ENCODE measurements around the gene ANO10. TPM values are rescaled to one million over a fixed set of nuclear protein-coding genes. Genes with fewer than 3 reads are reported as not detected.

The ANO10 gene
- total and polyA plus RNA-seq, 10 donors, result 2.6 to 21.7 (median 16.6) TPM

DNA sequence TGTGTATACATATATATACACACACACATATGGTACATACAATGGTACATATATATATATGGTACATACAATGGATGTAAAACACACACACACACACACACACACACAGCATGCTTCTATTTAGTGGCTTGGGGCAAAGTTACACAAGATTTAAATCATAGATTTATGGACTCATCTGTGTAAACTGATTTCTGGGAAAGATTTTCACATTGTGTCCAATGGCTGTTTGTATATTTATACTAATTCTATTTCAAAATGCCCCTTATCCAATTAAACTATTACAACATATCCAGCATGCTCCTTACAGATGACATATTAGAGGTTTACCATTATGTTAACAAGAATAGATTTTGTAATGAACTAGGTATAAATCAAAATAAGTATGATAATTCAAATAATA is 94.9 kb downstream of the ANO10 start:
- DNase-seq, result no peak
- H3K36me3 ChIP-seq, result peaks cover 0 to 4% (median 0%) of the 10 kb centered on the region in 6 donors
- no peak overlapping the region for H3K4me3 ChIP-seq
- H3K27ac ChIP-seq, result no peak overlapping the region
- peaks cover 0 to 15% (median 5%) of the 10 kb centered on the region in 8 donors for H3K9me3 ChIP-seq
- intact Hi-C loops (cut with DNase I; ENCODE audit: low total_unique reads), result no loop called here
- H3K4me1 ChIP-seq, result no peaks in the 10 kb centered on the region
- H3K27me3 ChIP-seq (replicated peaks in 1 of 7), result no peaks in the 10 kb centered on the region
- TF ChIP-seq, protein P1, sequence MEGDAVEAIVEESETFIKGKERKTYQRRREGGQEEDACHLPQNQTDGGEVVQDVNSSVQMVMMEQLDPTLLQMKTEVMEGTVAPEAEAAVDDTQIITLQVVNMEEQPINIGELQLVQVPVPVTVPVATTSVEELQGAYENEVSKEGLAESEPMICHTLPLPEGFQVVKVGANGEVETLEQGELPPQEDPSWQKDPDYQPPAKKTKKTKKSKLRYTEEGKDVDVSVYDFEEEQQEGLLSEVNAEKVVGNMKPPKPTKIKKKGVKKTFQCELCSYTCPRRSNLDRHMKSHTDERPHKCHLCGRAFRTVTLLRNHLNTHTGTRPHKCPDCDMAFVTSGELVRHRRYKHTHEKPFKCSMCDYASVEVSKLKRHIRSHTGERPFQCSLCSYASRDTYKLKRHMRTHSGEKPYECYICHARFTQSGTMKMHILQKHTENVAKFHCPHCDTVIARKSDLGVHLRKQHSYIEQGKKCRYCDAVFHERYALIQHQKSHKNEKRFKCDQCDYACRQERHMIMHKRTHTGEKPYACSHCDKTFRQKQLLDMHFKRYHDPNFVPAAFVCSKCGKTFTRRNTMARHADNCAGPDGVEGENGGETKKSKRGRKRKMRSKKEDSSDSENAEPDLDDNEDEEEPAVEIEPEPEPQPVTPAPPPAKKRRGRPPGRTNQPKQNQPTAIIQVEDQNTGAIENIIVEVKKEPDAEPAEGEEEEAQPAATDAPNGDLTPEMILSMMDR (IDR thresholded peaks at IDR 0.05 in 8 of 11, conservative IDR thresholded peaks at IDR 0.05 in 3 of 11), result no peak
- no peak for TF ChIP-seq POLR2A (IDR thresholded peaks at IDR 0.05)
- no peak for TF ChIP-seq POLR2AphosphoS5 (IDR thresholded peaks at IDR 0.05)

DNA sequence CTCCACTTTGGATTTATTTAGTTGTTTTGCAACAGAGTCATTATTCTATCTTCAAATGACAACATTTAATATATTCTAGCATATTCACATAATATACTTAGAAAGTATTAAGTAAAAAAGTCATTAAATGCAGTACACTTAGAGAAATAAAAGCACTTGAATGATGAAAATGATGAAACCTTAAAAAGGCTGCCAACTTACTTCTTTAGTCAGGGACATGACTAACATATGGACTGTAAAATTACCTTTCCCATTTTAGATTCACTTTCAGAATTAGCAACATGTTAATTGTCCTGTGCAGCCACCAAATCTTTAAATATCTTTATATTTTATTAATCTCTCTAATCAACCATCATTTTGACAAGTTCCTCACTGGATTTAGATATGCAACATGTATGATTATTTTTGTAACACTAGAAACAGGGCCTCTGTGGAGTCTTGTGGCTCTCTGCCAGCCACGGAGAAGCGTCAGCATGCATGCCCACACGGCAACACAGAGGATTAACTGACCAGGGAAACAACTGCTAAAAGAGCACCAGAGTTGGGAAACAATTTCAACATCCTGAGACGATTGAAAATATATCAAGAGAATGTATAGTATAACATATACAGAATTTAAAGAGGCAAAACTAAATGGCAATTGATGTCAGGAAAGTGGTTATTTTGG is 95.7 kb downstream of the ANO10 start:
- intact Hi-C loops (cut with DNase I; ENCODE audit: low total_unique reads), result no loop called here
- H3K4me1 ChIP-seq, result no peaks in the 10 kb centered on the region
- 48 to 82% (median 70%) methylated on average over 4 of the region's 4 CpGs for WGBS, 5 donors
- H3K4me3 ChIP-seq, result no peak overlapping the region
- peaks cover 0 to 4% (median 0%) of the 10 kb centered on the region in 6 donors for H3K36me3 ChIP-seq
- H3K9me3 ChIP-seq, result peaks cover 0 to 15% (median 5%) of the 10 kb centered on the region in 8 donors
- TF ChIP-seq, protein P1 (IDR thresholded peaks at IDR 0.05 in 8 of 11, conservative IDR thresholded peaks at IDR 0.05 in 3 of 11), result no peak
- TF ChIP-seq POLR2AphosphoS5 (IDR thresholded peaks at IDR 0.05) (no peak), POLR2A (IDR thresholded peaks at IDR 0.05) (no peak)
- no peak for DNase-seq
- no peaks in the 10 kb centered on the region for H3K27me3 ChIP-seq (replicated peaks in 1 of 7)
- no peak overlapping the region for H3K27ac ChIP-seq

DNA sequence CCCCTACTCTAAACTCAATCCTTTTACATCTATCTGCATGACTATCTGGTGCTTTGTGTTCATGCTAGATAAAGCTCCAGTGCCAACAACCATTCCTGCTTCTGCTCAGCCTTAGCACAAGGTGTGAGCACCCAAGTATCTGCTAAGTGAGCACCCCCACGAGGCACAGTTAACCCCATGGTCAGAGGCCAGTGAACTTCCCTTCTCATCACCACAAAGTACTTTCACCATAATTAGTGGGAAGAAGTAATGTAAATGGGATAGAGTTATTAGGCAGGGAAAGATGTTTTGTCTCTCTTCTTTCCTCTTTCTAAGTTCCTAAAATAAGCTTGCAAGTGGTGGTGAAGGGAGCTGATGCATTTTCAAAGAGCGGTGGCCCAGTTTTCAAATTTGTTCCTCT is 96.4 kb downstream of the ANO10 start:
- intact Hi-C loops (cut with DNase I; ENCODE audit: low total_unique reads), result no loop called here
- Histone ChIP-seq H3K4me1 (no peaks in the 10 kb centered on the region), H3K36me3 (peaks cover 0 to 4% (median under 1%) of the 10 kb centered on the region in 6 donors), H3K27ac (no peak overlapping the region), H3K9me3 (peaks cover 0 to 18% (median 6%) of the 10 kb centered on the region in 8 donors), H3K4me3 (no peak overlapping the region), H3K27me3 (replicated peaks in 1 of 7) (no peaks in the 10 kb centered on the region)
- TF ChIP-seq, protein P1 (IDR thresholded peaks at IDR 0.05 in 8 of 11, conservative IDR thresholded peaks at IDR 0.05 in 3 of 11), result no peak
- TF ChIP-seq POLR2AphosphoS5 (IDR thresholded peaks at IDR 0.05) (no peak), POLR2A (IDR thresholded peaks at IDR 0.05) (no peak)
- no peak for DNase-seq
- 41 to 79% (median 68%) methylated on average over 2 of the region's 2 CpGs for whole genome bisulfite sequencing, 5 donors

DNA sequence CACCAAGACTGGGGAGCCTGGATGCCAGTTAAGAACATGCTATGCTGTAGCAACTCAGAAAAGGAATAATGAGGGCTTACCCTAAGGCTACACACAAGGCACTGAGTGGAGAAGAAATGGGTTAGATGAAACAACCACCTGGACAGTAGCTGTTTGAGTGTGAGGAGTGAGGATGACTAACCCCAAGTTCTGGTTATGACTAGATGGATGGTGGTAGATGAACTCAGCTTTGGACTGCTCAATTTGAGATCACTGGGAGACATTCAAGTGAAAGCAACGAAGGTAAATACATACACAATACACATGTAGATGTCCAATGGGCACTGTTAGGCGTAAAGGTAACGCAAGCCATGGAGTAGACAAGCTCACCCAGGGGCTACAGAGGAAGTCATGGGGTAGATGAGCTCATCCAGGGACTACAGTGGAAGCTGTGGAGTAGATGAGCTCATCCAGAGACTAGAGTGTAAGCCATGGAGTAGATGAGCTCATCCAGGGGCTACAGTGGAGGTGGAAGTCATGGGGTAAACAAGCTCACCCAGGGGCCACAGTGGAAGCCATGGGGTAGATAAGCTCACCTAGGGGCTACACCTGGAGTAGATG is 98.3 kb downstream of the ANO10 start:
- DNase-seq, result no peak
- intact Hi-C loops (cut with DNase I; ENCODE audit: low total_unique reads), result no loop called here
- WGBS, 5 donors, result 78 to 92% (median 87%) methylated on average over 3 of the region's 3 CpGs

More for the DNA sequence above, 98.3 kb downstream of the ANO10 start:
- no peak overlapping the region for H3K4me3 ChIP-seq
- no peak overlapping the region for H3K27ac ChIP-seq
- no peaks in the 10 kb centered on the region for H3K4me1 ChIP-seq
- no peaks in the 10 kb centered on the region for H3K27me3 ChIP-seq (replicated peaks in 1 of 7)
- H3K9me3 ChIP-seq, result peaks cover 0 to 28% (median 21%) of the 10 kb centered on the region in 8 donors
- H3K36me3 ChIP-seq, result peaks cover 0 to 6% (median 0%) of the 10 kb centered on the region in 6 donors
- TF ChIP-seq POLR2AphosphoS5 (IDR thresholded peaks at IDR 0.05), result no peak
- no peak for TF ChIP-seq POLR2A (IDR thresholded peaks at IDR 0.05)
- TF ChIP-seq, protein P1 (IDR thresholded peaks at IDR 0.05 in 8 of 11, conservative IDR thresholded peaks at IDR 0.05 in 3 of 11), result no peak

Measured in spleen (tissue), 11 donors.